DOHH2 (cell line): ENCODE data around the gene DPYD.

Experiments
- CTCF ChIP-seq: fragments of 200-600 bp; sonication (generic); IDR thresholded peaks from one replicate; pipeline ENCODE4 v1.5.1; 2014; ENCODE audit warnings: antibody characterized with exemption, mild to moderate bottlenecking, low read depth, low read length; ENCODE audit not compliant: poor library complexity, severe bottlenecking
- EZH2phosphoT487 ChIP-seq: fragments of 200-600 bp; sonication (generic); IDR thresholded peaks from 2 replicates; pipeline ENCODE4 v1.6.1; 2017; ENCODE audit warnings: borderline replicate concordance, mild to moderate bottlenecking, antibody characterized with exemption, low read length, moderate library complexity, mixed read lengths

GRCh38 chr1:97792655-97793054 is 128.2 kb downstream of the DPYD start:
- TF ChIP-seq CTCF (no peak), EZH2phosphoT487 (no peak)
